B cell (primary cell): ENCODE data around the gene OR9G4.

Source experiments
- EZH2 ChIP-seq: IDR thresholded peaks from 2 replicates; pipeline ENCODE4 v1.6.1; 2012; ENCODE audit warnings: borderline replicate concordance, low read depth, mild to moderate bottlenecking, moderate library complexity, low read length; ENCODE audit not compliant: insufficient read depth, poor library complexity, severe bottlenecking
- TF ChIP-seq, protein P1 (sequence below): fragments of 200-600 bp; IDR thresholded peaks from one replicate; pipeline ENCODE4 v1.8.0; 2022; ENCODE audit warnings: antibody characterized with exemption, mild to moderate bottlenecking

DNA sequence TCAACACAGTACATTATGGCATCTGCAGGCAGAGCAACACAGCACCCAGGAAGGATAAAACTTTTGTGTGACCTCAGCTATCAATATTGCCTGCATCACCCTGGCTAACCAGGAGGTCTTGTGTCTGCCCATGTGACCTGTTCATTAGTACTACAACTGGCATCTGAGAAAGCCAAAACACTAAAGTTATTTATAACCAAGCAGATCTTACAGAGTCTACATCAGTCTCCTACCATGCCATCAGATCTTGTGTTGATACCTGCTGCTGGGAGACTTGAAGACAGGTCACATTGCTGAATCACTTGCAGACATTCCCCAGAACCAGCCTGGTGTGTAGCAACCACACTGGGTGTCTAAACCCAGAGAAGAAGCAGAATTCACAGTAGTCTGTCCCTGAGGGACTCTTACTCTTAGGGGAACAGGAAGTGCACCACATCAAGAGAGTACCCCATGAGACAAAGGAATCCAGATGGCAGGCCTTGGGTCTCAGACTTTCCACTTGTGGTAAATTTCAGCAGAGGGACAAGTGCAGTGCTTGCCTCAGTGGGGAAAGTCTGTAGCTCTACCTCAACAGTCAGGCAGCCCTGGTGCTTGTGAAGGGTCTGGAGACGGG lies 42.6 kb downstream of the OR9G4 start:
- TF ChIP-seq, protein P1, sequence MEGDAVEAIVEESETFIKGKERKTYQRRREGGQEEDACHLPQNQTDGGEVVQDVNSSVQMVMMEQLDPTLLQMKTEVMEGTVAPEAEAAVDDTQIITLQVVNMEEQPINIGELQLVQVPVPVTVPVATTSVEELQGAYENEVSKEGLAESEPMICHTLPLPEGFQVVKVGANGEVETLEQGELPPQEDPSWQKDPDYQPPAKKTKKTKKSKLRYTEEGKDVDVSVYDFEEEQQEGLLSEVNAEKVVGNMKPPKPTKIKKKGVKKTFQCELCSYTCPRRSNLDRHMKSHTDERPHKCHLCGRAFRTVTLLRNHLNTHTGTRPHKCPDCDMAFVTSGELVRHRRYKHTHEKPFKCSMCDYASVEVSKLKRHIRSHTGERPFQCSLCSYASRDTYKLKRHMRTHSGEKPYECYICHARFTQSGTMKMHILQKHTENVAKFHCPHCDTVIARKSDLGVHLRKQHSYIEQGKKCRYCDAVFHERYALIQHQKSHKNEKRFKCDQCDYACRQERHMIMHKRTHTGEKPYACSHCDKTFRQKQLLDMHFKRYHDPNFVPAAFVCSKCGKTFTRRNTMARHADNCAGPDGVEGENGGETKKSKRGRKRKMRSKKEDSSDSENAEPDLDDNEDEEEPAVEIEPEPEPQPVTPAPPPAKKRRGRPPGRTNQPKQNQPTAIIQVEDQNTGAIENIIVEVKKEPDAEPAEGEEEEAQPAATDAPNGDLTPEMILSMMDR: no peak
- no peak for TF ChIP-seq EZH2
